Esophagus squamous epithelium (tissue), 5 donors: ENCODE measurements around the gene MCC. TPM values are rescaled to one million over a fixed set of nuclear protein-coding genes. Genes with fewer than 3 reads are reported as not detected.
A peak's percentile ranks its signal among the peaks of the same experiment; 100 is the strongest.

Source experiments
- DNase-seq: peaks from one replicate; lab custom pipeline; 2025; lab: John Stamatoyannopoulos, UW
- H3K27ac ChIP-seq, 4 donors: fragments of 200-600 bp; sonication (generic); one replicate each; pipeline ENCODE4 v1.5.1; 2016 to 2019; ENCODE audit warnings: mild to moderate bottlenecking in 1 of 4
- H3K27me3 ChIP-seq, 4 donors: fragments of 200-600 bp; sonication (generic); 1 replicate in 3 of 4; 2 replicates in 1 of 4; pipeline versions ENCODE4 v1.5.1 to v1.6.0; 2017 to 2021; ENCODE audit warnings: antibody characterized with exemption in 1 of 4
- H3K36me3 ChIP-seq, 3 donors: fragments of 200-600 bp; sonication (generic); one replicate each; pipeline ENCODE4 v1.5.1; 2016 to 2019
- H3K4me1 ChIP-seq, 3 donors: fragments of 200-600 bp; sonication (generic); one replicate each; pipeline ENCODE4 v1.5.1; 2017 to 2019
- H3K4me3 ChIP-seq, 4 donors: fragments of 200-600 bp; sonication (generic); 1 replicate in 3 of 4; 2 replicates in 1 of 4; pipeline ENCODE4 v1.5.1; 2016 to 2019; ENCODE audit warnings: mild to moderate bottlenecking in 2 of 4, moderate library complexity in 1 of 4
- H3K9me3 ChIP-seq, 3 donors: fragments of 200-600 bp; sonication (generic); one replicate each; pipeline ENCODE4 v1.5.1; 2016 to 2019
- POLR2A ChIP-seq, 4 donors: fragments of 450-650 bp; IDR thresholded peaks; one replicate each; pipeline ENCODE4 v1.6.1; 2017; ENCODE audit warnings: antibody characterized with exemption in 4 of 4, mild to moderate bottlenecking in 4 of 4, moderate library complexity in 3 of 4
- WGBS, 2 donors: methylation state at CpG; one replicate each; pipeline ENCODE4 v1.1.5; 2018; 5-methylcytosine and 5-hydroxymethylcytosine counted together
- intact Hi-C: fragments of 100-400 bp; cut with DNase I; formaldehyde crosslinking; loops from one replicate; pipeline ENCODE4 v1.15.0; 2022
- total RNA-seq, 4 donors: library from RNA; depleted of rRNA; stranded (reverse); fragments of >200 nt; gene quantifications; one replicate each; pipeline ENCODE4 v1.1.0, GENCODE V29; 2016
- TF ChIP-seq, protein P1 (sequence below), 6 experiments: fragments of 450-650 bp in 4 of 6; fragments of 200-600 bp in 2 of 6; sonication (generic) in 2 of 6; IDR thresholded peaks; one replicate each; pipeline ENCODE4 v1.5.1; 2016 to 2019; ENCODE audit warnings: antibody characterized with exemption in 6 of 6, mild to moderate bottlenecking in 4 of 6, moderate library complexity in 4 of 6
- donor health status: DM: yes; HTN: yes; CAD: no.

The MCC gene
- total RNA-seq, 4 donors from 2014 or later, result 41.6 to 45.4 (median 43.4) TPM

DNA sequence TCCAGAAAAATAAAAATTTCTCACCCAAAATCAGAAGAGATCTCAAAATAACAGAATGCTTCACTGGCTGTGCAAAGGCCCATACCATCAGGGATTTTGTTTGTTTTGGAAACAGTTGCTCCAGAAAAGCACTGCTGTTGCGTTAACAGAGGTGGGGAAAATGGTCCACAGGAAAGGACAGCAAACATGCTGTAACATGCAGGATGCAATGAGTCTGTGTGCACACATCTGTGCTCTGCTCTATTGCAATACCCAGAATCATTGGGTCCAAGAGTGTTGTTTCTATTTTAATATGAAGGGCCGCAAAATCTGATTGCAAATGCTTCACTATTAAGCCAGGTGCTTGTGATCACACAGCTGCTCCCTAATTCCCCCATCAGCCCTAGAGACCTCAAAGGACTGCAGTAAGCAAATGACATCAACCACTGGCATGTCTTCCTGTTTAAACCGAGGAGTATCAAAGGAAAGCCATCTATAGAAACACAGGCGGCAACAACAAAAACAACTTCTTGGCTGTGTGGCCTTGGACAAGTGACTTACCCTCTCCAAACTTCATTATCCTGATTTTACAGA is 370.6 kb downstream of the MCC start:
- Histone ChIP-seq H3K4me1 (peaks cover 0 to 40% (median 15%) of the 10 kb centered on the region in 3 donors), H3K4me3 (no peak overlapping the region), H3K9me3 (no peaks in the 10 kb centered on the region), H3K36me3 (peaks cover 0 to 33% (median 0%) of the 10 kb centered on the region in 3 donors), H3K27ac (peak overlapping the region in 1 of 4 donors; percentile 23), H3K27me3 (no peaks in the 10 kb centered on the region)
- intact Hi-C loops, result no loop called here
- DNase-seq, result no peak
- WGBS, 2 donors, result 44 to 45% methylated on average over 4 of the region's 4 CpGs
- no peak for TF ChIP-seq POLR2A (IDR thresholded peaks at IDR 0.05)
- TF ChIP-seq, protein P1, sequence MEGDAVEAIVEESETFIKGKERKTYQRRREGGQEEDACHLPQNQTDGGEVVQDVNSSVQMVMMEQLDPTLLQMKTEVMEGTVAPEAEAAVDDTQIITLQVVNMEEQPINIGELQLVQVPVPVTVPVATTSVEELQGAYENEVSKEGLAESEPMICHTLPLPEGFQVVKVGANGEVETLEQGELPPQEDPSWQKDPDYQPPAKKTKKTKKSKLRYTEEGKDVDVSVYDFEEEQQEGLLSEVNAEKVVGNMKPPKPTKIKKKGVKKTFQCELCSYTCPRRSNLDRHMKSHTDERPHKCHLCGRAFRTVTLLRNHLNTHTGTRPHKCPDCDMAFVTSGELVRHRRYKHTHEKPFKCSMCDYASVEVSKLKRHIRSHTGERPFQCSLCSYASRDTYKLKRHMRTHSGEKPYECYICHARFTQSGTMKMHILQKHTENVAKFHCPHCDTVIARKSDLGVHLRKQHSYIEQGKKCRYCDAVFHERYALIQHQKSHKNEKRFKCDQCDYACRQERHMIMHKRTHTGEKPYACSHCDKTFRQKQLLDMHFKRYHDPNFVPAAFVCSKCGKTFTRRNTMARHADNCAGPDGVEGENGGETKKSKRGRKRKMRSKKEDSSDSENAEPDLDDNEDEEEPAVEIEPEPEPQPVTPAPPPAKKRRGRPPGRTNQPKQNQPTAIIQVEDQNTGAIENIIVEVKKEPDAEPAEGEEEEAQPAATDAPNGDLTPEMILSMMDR (IDR thresholded peaks at IDR 0.05), result no peak

- no peaks in the 10 kb centered on the region for H3K9me3 ChIP-seq
- 83 to 96% methylated on average over 4 of the region's 4 CpGs for WGBS, 2 donors
- H3K36me3 ChIP-seq, result peaks cover 0 to 33% (median 0%) of the 10 kb centered on the region in 3 donors
- H3K27me3 ChIP-seq, result no peaks in the 10 kb centered on the region
- H3K4me1 ChIP-seq, result peaks cover 0 to 43% (median 23%) of the 10 kb centered on the region in 3 donors
- intact Hi-C loops, result no loop called here
- no peak overlapping the region for H3K4me3 ChIP-seq
- no peak overlapping the region for H3K27ac ChIP-seq
- no peak for DNase-seq
- no peak for TF ChIP-seq POLR2A (IDR thresholded peaks at IDR 0.05)
- TF ChIP-seq, protein P1 (IDR thresholded peaks at IDR 0.05), result no peak
These were observed 372.3 kb downstream of the MCC start for GRCh38 chr5:113115956-113116355.

GRCh38 chr5:113115061-113115460 is 373.2 kb downstream of the MCC start:
- no peak for TF ChIP-seq POLR2A (IDR thresholded peaks at IDR 0.05)
- TF ChIP-seq, protein P1 (IDR thresholded peaks at IDR 0.05), result no peak
- no peak overlapping the region for H3K27ac ChIP-seq
- H3K4me1 ChIP-seq, result peaks cover 0 to 48% (median 23%) of the 10 kb centered on the region in 3 donors
- no peaks in the 10 kb centered on the region for H3K9me3 ChIP-seq
- H3K36me3 ChIP-seq, result peaks cover 0 to 33% (median 0%) of the 10 kb centered on the region in 3 donors
- no peak for DNase-seq
- intact Hi-C loops, result no loop called here
- H3K27me3 ChIP-seq, result no peaks in the 10 kb centered on the region
- 60 to 87% methylated on average over 8 of the region's 8 CpGs for WGBS, 2 donors
- no peak overlapping the region for H3K4me3 ChIP-seq

DNA sequence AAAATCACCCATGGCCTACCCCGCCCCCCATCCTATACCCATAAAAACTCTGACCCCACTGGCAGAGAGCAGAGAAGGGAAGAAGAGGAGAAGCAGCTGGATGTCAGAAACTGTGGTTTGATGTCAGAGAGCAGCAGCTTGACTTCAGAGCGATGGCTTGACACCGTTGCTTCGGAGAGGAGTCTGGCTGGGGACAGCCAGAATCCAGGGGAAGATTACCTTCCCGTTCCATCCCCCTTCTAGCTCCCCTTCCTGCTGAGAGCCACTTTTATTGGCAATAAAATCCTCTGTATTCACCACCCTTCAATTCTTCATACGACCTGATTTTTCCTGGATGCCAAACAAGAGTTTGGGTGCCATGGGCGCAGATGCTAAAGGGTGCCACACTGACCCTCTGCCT is 373.7 kb downstream of the MCC start:
- intact Hi-C loops, result no loop called here
- no peak for DNase-seq
- Histone ChIP-seq H3K9me3 (no peaks in the 10 kb centered on the region), H3K36me3 (peaks cover 0 to 33% (median 0%) of the 10 kb centered on the region in 3 donors), H3K4me3 (no peak overlapping the region), H3K4me1 (peaks cover 0 to 46% (median 23%) of the 10 kb centered on the region in 3 donors), H3K27ac (no peak overlapping the region), H3K27me3 (no peaks in the 10 kb centered on the region)
- 93 to 98% methylated on average over 5 of the region's 7 CpGs for WGBS, 2 donors
- TF ChIP-seq POLR2A (IDR thresholded peaks at IDR 0.05), result no peak
- TF ChIP-seq, protein P1 (IDR thresholded peaks at IDR 0.05), result no peak

- intact Hi-C loops, result no loop called here
- Histone ChIP-seq H3K36me3 (peaks cover 0 to 28% (median 0%) of the 10 kb centered on the region in 3 donors), H3K9me3 (no peaks in the 10 kb centered on the region), H3K27ac (peak overlapping the region in 1 of 4 donors; percentile 20), H3K4me3 (no peak overlapping the region), H3K27me3 (no peaks in the 10 kb centered on the region), H3K4me1 (peaks cover 0 to 25% (median 12%) of the 10 kb centered on the region in 3 donors)
- TF ChIP-seq POLR2A (IDR thresholded peaks at IDR 0.05), result no peak
- TF ChIP-seq, protein P1 (IDR thresholded peaks at IDR 0.05), result no peak
- WGBS, 2 donors, result 26 to 40% methylated on average over 3 of the region's 3 CpGs
- no peak for DNase-seq
These were observed 375.8 kb downstream of the MCC start for GRCh38 chr5:113112435-113112834.
